GM12878 (cell line): ENCODE results near the gene AHCYL2. TPM values are rescaled to one million over a fixed set of nuclear protein-coding genes. Genes with fewer than 3 reads are reported as not detected.

Source experiments
- BCL3 ChIP-seq: IDR thresholded peaks from 2 replicates; pipeline ENCODE4 v1.6.1; 2011; ENCODE audit warnings: borderline replicate concordance, low read depth, mild to moderate bottlenecking, moderate library complexity, low read length; ENCODE audit not compliant: insufficient read depth, poor library complexity, severe bottlenecking
- CHD2 ChIP-seq: IDR thresholded peaks from 2 replicates; pipeline ENCODE4 v1.6.1; 2011; ENCODE audit warnings: low read depth, low read length, improper control_type of control experiment, borderline replicate concordance
- E4F1 ChIP-seq: fragments of 450-650 bp; IDR thresholded peaks from 2 replicates; pipeline ENCODE4 v1.6.1; 2018; ENCODE audit warnings: borderline replicate concordance, mild to moderate bottlenecking; ENCODE audit not compliant: partially characterized antibody
- IRF3 ChIP-seq: fragments of 450-650 bp; IDR thresholded peaks from 2 replicates; pipeline ENCODE4 v1.6.1; 2014; ENCODE audit warnings: mild to moderate bottlenecking
- JUND ChIP-seq: IDR thresholded peaks from 2 replicates; pipeline ENCODE4 v1.6.1; 2012; ENCODE audit warnings: low read depth, mild to moderate bottlenecking, low read length, improper control_type of control experiment, moderate library complexity
- KLF5 ChIP-seq: fragments of 450-650 bp; IDR thresholded peaks from 2 replicates; pipeline ENCODE4 v1.6.1; 2014; ENCODE audit warnings: mild to moderate bottlenecking; ENCODE audit not compliant: partially characterized antibody
- RB1 ChIP-seq: fragments of 450-650 bp; formaldehyde crosslinking; IDR thresholded peaks from 2 replicates; pipeline ENCODE4 v1.6.1; 2017; ENCODE audit warnings: mild to moderate bottlenecking, borderline replicate concordance
- polyA plus RNA-seq, 11 experiments: library from polyadenylated mRNA; depleted of rRNA in 4 of 11; unstranded in 6 of 11; stranded (reverse) in 5 of 11; fragments of >200 nt; fragmentation: Nextera tagmentation in 4 of 11; fragmentation: Illumina TruSeq in 1 of 11; extraction: Ambion mirVana in 4 of 11; extraction: Trizol in 1 of 11; gene quantifications; 1 replicate in 1 of 11; 2 replicates in 10 of 11; pipeline versions ENCODE4 v1.2.1 to v1.2.3, GENCODE V29; 2011 to 2016; ENCODE audit warnings: inconsistent platforms in 2 of 11, missing spikeins in 2 of 11, low read depth in 1 of 11
- total RNA-seq, 4 experiments: library from RNA; depleted of rRNA in 3 of 4; stranded (reverse); fragments of >200 nt in 3 of 4; fragmentation: Illumina TruSeq in 1 of 4; extraction: Trizol in 1 of 4; gene quantifications; 2 replicates each; pipeline versions ENCODE4 v1.2.1 to v1.2.3, GENCODE V29; 2013 to 2021

Gene AHCYL2
- total and polyA plus RNA-seq, 10 of the 15 experiments (the other 5 are each of a cell fraction or from before 2014, with no cell fraction given) = 1.7 to 29.1 (median 5.4) TPM

GRCh38 chr7:129433847-129434674, 209.2 kb downstream of the AHCYL2 start, which contains the start of gene STRIP2 (continued):
- no peak for TF ChIP-seq BCL3
- no peak; the same call in 1 of the 2 replicates for TF ChIP-seq CHD2
- TF ChIP-seq RB1 = peak; percentile 86; the same call in 1 of the 2 replicates
- peak; percentile 77 for TF ChIP-seq IRF3
- peak; percentile 94 for TF ChIP-seq KLF5
- TF ChIP-seq JUND = peak; percentile 43; the same call in 1 of the 2 replicates
- peak; percentile 26 for TF ChIP-seq E4F1
